GM19324 (cell line): ENCODE results near the gene TNFRSF17.
A peak's percentile ranks its signal among the peaks of the same experiment; 100 is the strongest.
"Not testable (repeated sequence)": the region's sequence is repeated elsewhere in the genome, so short reads cannot be mapped to it uniquely, and the experiment has no call there.

ENCODE experiments used
- ATAC-seq: cut with Tn5 transposase; IDR thresholded peaks from one replicate; pipeline ENCODE4 v1.9.1; 2021; ENCODE audit warnings: mild to moderate bottlenecking, moderate library complexity; ENCODE audit not compliant: unreplicated experiment, low FRiP score

TNFRSF17 gene

GRCh38 chr16:11968577-11968976 lies 3.6 kb downstream of the TNFRSF17 start:
- no peak for ATAC-seq

DNA sequence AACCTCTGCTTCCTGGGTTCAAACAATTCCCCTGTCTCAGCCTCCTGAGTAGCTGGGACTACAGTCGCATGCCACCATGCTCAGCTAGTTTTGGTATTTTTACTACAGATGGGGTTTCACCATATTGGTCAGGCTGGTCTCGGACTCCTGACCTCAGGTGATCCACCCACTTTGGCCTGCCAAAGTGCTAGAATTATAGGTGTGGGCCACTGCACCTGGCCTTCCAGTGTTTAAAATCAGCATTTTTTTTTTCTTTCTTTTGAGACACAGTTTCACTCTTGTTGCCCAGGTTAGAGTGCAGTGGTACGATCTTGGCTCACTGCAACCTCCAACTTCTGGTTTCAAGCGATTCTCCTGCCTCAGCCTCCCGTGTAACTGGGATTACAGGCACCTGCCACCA lies 5.3 kb downstream of the TNFRSF17 start:
- not testable (repeated sequence) for ATAC-seq

DNA sequence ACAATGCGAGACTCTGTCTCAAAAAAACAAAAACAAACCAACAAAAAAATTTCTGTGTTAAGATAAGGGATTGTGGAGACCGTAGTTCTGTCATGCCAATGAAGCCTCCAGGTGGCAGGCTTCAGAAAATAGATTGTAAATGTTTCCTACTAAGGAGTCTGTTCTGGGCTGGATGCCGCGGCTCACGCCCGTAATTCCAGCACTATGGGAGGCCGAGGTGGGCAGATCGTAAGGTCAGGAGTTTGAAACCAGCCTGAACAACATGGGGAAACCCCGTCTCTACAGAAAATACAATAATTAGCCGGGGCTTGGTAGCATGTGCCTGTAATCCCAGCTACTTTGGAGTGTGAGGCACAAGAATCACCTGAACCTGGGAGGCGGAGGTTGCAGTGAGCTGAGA lies 7.1 kb downstream of the TNFRSF17 start:
- ATAC-seq, result no peak

DNA sequence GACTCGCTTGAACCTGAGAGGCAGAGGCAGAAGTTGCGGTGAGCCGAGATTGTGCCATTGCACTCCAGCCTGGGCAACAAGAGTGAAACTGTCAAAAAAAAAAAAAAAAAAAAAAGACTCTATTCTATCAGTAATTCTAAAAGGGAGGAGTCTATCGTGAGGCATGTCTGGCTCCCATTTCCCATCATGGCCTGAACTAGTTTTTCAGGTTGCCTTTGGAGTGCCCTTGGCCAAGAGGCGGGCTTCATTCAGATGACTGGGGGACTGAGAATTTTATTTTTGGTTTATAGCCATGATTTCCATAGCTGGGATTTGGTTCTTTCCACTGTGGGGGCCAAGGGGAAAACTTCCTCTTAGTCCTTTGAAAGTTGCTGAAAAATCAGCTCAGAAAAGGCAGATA lies 8.1 kb downstream of the TNFRSF17 start:
- ATAC-seq, result no peak

DNA sequence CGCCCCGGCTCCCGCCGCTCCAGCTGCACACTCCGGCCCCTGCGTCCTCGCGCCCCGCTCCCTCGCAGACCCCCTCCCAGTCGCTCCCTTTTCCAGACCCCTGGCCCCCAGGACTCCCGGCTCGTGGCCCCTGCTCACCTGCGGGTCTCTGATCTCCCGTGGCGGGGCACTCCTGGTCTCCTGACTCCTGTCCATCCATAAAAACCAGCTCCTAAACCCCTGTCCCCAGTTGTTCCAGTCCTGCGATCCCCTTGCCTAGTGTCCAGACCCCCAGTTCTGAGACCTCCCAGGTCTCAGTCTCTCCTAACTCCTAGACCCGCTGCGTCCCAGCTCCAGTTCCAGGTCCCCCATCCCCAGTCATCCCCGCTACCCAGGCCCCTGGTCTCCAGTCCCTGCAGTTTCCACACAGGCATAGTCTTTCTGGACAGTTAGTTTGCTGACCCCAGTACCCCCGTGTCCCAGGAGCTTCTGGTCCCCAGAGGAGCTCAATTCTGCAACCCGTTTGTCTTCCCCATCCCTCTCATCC lies 11.9 kb downstream of the TNFRSF17 start:
- ATAC-seq, result peak; percentile 3

DNA sequence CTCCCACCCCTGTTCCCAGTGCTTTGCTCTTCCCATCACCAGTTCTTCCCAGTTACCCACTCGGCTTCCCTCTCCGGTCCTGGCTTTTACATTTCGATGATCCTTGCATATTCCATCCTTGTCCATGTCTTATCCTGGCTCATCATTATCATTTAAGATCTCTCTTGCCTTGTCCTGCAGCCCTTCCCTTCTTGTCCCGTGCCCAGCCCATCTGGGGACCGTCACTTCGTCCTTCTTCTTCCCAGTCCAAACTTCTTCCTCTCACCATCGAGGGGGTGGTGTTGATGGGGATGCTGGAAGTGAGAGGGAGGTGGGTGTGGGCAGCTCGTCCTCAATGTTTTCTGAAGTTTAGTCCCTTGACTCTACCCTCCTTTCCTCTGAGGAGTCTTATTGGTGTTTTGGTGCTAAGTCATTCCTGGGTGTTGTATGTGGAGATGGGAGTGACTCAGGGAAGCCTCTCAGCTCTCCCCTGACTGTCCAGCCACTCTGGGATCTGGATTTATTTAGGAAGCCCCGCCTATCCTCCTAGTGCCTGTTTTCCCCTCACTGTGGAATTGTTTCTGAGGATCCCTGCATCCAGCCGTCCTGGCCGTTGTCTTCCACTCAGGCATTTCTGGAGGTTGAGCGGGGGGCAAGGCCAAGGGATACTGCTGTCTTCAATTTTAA lies 12.5 kb downstream of the TNFRSF17 start:
- no peak for ATAC-seq

DNA sequence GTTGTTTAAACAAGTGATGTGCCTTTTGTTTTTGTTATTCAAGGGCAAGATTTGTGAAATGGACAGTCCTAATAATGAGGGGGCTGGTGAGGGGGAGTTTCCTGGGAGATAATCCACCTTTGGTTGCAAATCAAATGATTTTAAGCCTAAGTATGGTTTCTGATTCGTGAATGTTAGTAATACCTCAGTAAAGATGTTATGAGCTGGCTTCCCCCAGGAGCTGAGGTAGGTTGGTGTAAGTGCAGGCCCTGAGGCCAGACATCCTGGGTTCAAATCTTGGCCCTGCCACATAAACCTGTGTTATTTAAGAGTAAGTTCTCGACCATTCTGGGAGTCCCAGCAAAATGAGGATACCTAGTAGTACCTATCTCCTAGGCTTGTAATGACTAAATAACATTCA lies 13.1 kb downstream of the TNFRSF17 start:
- no peak for ATAC-seq

DNA sequence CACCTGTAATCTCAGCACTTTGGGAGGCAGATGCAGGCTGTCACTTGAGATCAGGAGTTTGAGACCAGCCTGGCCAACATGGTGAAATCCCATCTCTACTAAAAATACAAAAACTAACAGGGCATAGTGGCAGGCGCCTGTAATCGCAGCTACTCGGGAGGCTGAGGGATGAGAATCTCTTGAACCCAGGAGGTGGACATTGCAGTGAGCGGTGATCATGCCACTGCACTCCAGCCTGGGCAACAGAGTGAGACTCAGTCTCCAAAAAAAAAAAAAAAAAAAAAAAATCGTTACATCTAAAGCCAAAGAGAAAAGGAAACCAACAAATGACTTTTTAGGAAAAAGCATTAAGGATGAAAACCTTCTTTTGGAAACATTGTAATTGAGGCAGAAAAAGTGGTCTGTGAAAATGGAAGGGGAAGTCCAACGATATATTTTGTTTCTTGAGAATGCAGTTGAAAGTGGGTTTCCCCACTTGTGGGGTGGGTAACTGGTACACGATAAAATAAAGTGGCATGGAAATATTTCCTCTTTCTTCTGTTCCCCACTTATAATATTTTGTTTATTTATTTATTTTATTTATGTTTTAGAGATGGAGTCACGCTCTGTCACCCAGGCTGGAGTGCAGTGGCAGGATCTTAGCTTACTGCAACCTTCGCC lies 14.1 kb downstream of the TNFRSF17 start:
- no peak for ATAC-seq

DNA sequence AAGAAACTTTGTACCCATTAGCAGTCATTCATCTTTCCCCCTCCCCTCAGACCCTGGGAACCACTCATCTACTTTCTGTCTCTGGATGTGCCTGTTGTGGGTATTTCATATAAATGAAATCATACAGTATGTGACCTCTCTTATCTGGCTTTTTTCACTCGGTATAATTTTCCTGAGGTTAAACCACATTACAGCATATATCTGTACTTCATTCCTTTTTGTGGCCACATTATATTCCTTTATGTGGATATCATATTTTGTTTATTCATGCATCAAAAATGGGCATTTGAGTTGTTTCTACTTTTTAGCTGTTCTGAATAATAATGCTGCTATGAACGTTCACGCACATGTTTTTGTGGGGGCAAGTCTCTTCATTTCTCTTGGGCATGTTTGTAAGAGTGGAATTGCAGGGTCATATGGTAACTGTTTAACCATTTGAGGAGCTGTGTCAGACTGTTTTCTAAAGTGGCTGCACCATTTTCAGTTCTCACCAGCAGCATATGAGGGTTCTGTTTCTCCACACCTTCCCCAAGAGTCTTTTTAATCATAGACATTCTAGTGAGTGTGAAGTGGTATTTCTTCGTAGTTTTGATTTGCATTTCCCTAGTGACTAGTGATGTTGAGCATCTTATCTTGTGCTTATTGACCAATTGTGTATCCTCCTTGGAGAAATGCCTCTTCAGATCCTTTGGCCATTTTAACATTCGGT lies 15.3 kb downstream of the TNFRSF17 start:
- no peak for ATAC-seq

GRCh38 chr16:11985250-11985649 lies 20.2 kb downstream of the TNFRSF17 start:
- ATAC-seq, result no peak

DNA sequence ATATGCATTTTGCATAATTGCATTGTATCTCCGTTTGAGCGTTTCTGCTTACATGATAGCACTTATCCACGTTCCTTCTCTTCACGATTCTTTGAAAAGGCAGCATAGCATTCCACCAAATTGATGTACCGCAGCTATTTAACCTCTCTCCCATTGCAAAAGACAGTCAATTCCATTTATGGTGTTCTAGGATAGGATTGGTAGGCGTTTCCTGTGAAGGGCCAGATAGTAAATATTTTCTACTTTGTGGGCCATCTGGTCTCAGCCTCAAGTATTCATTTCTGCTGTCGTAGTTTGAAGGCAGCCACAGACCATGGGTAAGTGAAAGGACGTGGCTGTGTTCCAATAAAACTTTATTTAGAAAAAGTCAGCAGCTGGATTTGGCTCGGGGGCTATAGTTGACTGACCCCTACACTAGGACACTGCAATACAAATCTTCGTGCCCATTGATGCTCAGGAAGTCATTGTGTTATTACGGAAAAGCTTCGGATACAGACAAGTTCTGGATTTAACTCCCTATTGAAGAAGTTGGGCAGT lies 21.6 kb downstream of the TNFRSF17 start:
- ATAC-seq, result no peak

- no peak for ATAC-seq
Measured at GRCh38 chr16:11988258-11988978, 23.4 kb downstream of the TNFRSF17 start.

DNA sequence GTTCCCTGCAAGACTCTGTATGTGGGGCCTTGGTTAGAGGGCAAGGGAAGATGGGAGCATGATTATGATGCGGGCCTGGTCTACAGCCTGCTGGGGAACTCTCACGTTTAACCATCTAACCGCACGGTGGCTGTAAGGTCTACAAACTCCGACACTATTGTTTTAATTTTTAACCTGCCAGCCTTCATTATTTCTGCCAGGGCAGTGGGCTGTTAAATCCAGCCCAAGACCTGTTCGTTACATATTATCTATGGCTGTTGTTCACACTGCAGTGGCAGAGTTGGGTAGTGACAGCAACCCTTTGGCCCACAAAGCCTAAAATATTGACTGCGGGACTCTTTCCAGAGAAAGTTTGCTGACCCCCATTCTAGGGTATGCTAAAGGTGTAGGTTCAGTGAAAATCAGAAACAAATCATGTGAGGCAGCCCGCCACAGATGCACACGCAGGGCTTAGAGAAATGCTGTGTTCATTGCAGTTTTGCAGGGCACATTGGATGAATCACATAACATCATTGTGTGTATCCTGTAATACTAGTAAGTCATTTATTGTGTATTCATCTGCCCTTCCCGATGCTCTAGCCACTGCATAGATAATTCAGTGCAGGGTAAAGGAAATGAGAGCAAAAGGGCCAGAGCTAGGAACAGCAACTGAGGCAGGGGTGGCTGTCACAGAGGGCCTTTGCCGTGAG lies 25.8 kb downstream of the TNFRSF17 start:
- ATAC-seq, result no peak

DNA sequence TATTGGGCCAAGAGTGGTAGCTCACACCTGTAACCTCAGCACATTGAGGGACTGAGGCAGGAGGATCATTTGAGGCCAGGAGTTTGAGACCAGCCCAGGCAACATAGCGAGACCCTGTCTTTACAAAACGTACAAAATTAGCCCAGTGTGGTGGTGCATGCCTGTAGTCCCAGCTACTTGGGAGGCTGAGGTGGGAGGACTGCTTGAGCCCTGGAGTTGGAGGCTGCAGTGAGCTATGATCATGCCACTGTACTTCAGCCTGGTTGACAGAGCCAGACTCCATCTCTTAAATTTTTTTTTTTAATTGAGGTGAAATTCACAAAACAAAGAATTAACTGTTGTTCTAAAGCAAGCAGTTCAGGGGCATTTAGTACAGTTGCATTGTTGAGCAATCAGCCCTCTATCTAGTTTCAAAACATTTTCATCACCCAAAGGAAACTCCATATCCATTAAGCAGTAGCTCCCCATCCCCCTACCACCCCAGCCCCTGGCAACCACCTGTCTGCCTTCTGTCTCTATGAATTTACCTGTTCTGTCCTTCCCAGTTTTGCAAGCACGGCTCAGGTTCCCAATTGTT lies 27.1 kb downstream of the TNFRSF17 start:
- ATAC-seq, result no peak

- no peak for ATAC-seq
Measured at GRCh38 chr16:11992586-11993524, 27.8 kb downstream of the TNFRSF17 start.

DNA sequence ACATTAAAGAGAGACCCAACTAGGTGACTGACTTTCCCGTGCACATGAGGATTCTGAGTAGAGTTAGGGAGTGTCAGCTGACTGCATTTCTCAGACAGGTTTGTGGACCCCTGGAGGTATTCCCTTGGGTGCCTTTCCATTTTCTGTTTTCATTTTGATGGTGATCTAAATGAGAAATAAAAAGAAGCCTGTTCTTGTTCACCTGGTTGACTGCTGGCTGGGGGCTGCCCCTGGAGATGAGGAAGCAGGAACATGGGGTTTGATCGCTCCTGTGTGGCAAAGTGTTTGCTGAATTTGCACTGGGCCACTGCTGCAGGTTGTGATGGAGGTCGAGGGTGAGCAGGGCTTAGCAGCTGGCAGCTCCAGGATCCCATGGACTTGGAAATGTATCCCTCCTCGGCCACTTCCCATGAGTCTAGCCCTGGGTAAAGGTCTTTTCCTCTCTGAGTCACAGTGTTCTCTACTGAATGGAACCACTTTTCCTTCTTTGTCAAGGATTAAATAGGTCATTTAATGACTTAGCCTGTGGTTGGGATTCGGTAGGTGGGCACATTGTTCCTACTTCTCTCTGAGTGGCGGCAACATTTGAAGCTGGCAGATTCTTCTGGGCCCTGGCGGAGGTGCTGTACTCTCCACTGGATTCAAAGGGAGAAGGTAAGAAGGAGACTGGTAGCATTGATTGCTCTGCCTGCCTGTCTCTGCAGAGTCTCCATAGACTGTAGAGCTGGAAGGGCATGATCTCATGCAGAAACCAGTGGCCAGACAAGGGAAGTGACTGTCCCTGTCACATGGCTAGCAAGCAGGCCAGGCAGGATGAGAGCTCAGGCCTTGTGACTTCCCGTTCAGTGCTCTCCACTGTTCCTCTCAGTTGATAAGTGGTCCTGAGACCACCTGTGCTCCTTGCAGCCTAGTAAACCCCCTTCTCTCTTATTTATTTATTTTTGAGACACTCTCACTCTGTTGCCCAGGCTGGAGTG lies 29.4 kb downstream of the TNFRSF17 start:
- ATAC-seq, result no peak
